ENCODE results near the gene SMIM5.

DNA sequence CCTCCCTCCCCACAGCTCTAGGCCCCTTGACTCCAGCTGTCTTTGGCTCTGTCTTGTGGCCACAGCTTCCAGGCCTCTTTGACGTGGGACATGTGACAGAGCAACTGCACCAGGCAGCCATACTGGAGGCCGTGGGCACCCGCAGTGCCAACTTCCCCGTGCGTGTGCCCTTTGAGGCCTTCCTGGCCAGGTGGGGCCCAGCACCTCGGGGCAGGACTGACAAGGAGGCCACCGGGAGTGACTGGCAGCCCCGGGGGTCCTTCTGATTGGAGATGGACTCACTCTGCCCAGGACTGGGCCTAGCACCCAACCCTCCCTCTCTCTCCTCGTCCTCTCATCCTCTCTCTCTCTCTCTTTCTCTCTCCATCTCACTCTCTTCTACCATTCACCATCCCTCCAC lies 30.1 kb upstream of the SMIM5 start:
- TF ChIP-seq POLR2A (IDR thresholded peaks at IDR 0.05) = no peak
- TF ChIP-seq, protein P1, sequence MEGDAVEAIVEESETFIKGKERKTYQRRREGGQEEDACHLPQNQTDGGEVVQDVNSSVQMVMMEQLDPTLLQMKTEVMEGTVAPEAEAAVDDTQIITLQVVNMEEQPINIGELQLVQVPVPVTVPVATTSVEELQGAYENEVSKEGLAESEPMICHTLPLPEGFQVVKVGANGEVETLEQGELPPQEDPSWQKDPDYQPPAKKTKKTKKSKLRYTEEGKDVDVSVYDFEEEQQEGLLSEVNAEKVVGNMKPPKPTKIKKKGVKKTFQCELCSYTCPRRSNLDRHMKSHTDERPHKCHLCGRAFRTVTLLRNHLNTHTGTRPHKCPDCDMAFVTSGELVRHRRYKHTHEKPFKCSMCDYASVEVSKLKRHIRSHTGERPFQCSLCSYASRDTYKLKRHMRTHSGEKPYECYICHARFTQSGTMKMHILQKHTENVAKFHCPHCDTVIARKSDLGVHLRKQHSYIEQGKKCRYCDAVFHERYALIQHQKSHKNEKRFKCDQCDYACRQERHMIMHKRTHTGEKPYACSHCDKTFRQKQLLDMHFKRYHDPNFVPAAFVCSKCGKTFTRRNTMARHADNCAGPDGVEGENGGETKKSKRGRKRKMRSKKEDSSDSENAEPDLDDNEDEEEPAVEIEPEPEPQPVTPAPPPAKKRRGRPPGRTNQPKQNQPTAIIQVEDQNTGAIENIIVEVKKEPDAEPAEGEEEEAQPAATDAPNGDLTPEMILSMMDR (IDR thresholded peaks at IDR 0.05) = no peak
- TF ChIP-seq POLR2AphosphoS5 (IDR thresholded peaks at IDR 0.05) = no peak
